ENCODE data around the gene VGLL4.

DNA sequence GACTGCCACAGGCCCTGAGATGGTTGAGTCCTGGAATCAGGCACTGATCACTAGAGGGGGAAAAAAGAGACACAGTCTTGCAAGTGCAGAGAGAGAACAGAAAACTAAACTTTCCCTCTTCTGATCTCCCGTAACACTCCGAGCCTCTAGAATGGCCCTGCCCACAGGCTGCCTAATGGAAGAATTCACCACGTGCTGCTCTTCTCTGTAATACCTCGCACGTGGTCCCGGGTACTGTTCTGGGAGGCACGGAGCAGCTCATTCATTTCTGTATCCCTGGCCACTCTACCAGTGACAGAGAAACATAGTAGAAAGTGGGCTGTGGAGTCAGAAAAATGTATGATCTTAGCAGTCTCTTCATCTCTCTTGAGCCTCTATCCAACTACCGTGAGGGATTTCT, 30.4 kb downstream of the VGLL4 start:
- TF ChIP-seq, protein P1, sequence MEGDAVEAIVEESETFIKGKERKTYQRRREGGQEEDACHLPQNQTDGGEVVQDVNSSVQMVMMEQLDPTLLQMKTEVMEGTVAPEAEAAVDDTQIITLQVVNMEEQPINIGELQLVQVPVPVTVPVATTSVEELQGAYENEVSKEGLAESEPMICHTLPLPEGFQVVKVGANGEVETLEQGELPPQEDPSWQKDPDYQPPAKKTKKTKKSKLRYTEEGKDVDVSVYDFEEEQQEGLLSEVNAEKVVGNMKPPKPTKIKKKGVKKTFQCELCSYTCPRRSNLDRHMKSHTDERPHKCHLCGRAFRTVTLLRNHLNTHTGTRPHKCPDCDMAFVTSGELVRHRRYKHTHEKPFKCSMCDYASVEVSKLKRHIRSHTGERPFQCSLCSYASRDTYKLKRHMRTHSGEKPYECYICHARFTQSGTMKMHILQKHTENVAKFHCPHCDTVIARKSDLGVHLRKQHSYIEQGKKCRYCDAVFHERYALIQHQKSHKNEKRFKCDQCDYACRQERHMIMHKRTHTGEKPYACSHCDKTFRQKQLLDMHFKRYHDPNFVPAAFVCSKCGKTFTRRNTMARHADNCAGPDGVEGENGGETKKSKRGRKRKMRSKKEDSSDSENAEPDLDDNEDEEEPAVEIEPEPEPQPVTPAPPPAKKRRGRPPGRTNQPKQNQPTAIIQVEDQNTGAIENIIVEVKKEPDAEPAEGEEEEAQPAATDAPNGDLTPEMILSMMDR (IDR thresholded peaks at IDR 0.05): no peak
- no peak for TF ChIP-seq EZH2 (IDR thresholded peaks at IDR 0.05)

Measured in neural progenitor cell (in vitro differentiated cells).